NCI-H748 (cell line): ENCODE measurements around the gene NEDD4L.
"Not testable (repeated sequence)": the region's sequence is repeated elsewhere in the genome, so short reads cannot be mapped to it uniquely, and the experiment has no call there.

Source experiments
- DNase-seq: peaks from one replicate; lab custom pipeline; 2025; ENCODE audit not compliant: unreplicated experiment; lab: John Stamatoyannopoulos, UW

NEDD4L gene

GRCh38 chr18:58407649-58408407 is 363.8 kb downstream of the NEDD4L start:
- DNase-seq: no peak

DNA sequence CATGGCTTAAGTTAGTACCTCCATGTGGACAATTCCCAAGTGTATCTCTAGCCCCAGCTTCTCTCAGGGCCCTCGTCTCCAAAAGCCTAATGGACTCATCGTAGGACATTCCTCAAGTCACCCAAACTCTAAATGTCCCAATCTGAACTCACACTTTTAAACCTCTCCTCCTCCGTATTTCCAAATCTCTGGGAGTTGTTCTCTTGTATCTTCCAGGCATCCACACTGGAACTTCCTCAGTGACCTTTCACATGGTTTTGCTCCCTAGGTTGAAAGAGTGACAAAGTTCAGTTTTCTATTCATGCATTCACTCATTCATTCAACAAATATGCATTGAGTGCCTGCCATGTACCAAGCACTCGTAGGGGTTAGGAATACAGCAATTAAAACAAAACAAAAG is 364.6 kb downstream of the NEDD4L start:
- DNase-seq: no peak

DNA sequence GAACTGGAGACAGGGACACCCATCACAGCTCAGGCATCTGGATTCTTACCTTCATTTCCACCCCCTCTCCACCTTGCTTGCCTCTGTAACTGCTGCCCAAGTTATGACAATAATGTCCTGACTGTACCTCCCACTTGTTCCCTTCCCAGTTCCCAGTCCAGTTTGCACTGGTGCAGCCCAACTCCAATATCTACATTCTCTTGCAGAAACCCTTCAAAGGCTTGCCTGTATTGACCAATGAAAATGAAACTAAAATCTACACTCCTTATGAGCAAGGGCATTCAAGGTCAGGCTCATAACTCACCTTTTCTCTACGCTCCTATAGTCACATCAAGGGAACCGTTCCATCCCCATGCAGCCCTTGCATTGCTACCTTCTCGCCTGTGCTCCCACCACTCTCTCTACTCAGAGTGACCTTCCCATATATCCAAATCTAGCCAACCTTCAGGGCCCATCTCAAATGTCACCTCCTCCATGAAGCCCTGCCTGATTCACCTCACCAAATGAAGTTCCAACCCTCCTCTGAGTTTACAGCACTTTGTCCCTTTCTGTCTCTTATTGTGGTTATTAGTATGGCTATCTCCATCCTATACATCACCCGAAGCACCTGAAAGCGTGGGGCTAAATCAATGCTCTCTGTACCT is 365.9 kb downstream of the NEDD4L start:
- no peak for DNase-seq

DNA sequence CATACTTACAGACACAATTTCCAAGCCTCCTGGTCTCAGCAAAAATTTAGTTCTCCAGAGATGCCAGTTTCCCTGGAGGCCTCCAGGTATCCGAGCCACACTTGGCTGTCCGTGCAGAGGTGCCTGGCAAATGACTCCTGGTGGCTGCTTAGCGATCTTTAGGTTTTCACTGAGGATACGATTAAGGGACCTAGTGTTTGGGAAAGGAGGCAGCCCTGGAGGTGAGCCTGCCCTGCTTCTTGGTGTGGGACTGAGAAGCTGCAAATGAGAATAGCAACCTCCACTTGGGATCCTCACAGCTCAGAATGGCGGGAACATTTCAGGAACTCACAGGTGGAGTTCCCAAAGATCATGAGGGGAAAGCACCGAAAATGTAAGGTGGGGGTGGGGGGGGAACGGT is 367.3 kb downstream of the NEDD4L start:
- DNase-seq: no peak

- DNase-seq: peak; percentile 60
Measured at GRCh38 chr18:58412844-58413666, 369.0 kb downstream of the NEDD4L start.

- no peak for DNase-seq
Measured at GRCh38 chr18:58413667-58414628, 369.9 kb downstream of the NEDD4L start.

DNA sequence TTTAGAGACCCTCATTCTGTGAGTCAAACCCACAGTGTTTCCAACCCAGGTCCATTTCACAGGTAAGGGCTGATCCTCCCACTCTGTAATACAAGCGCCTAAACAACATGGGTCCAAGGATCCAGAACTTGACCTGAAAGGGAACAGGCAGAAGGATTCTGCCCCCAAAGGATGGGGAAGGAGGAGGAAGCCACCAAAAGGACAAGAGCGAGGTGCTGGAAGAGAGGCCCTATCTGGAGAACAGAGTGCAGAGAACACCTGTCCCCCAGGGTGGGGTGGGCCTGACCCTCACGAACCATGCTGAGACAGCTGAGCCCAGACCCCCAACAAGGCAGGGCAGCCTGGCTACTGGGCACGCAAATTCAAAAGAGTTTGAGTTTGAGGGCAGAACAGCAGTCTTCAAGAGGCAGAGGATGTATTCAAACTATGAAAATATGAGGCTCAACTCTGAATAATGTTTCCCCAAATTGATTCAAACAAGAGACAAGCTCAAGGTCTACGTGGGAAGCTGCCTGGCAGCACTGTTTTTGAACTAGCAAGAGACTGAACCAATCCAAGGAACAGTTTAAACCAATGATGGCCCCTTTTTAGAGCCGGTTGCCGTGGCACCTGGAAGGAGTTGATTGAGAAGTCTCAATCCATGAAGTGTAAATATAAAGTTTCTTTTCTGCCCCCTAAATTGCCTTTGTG is 372.1 kb downstream of the NEDD4L start:
- no peak for DNase-seq

DNA sequence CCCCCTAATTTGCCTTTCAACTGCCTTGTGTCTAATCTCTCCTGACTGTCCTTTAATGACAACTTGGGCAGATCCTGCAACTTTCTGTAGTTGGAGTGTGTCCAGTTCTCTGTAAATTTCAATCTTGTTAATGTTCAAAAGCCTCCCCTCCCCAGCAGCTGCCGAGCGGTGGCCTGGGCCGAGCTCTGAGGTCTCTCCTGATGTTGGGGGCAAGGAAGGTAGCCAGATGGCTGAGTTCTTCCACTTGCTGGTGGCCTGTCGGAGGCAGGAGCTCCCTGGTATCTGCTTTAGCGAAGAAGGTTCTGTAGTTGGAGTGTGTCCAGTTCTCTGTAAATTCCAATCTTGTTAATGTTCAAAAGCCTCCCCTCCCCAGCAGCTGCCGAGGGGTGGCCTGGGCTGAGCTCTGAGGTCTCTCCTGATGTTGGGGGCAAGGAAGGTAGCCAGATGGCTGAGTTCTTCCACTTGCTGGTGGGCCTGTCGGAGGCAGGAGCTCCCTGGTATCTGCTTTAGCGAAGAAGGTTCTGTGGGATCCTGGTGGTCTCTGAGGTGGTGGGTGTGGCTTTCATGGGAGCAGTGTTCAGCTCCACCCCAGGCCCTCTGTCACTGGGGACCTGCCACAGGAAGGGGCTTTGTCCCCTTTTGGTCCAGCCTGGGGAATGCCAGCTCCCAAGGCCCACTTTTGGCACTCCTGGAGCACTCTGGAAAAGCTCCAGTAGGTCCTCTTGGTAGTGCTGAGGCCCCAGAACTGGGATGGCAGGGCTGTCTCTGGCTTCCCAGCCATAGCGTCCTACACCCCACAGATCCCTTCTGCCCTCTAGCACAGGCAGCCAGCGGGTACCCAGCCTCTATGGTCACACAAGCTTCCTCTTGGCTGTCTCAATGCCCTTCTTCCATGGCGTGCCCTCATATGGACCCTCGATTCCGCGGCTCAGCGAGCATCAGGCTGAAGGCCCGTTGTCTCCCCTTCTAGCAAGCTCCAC is 373.0 kb downstream of the NEDD4L start:
- no peak for DNase-seq

DNA sequence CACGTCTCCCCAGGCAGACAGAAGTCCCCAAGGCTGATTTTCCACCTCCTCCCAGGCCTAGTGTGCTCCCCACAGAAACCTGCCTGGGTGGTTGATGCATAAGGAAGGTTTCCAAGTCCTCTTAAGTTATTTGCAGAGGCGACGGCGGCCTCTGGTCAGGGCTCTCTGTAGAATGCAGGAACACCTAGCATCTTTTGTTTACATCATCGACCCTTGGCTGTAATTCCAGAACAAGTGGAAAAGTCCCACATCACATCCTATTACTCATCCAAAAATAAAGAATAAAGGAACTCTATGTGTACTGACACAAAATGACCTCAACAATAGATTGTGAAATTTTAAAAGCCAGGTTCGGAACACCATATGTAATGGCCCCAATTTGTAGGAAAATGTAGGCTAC is 373.7 kb downstream of the NEDD4L start:
- DNase-seq: no peak

GRCh38 chr18:58418361-58418760 is 374.3 kb downstream of the NEDD4L start:
- no peak for DNase-seq

GRCh38 chr18:58419587-58420199 is 375.7 kb downstream of the NEDD4L start:
- no peak for DNase-seq

GRCh38 chr18:58426611-58427010 is 382.6 kb downstream of the NEDD4L start:
- no peak for DNase-seq

DNA sequence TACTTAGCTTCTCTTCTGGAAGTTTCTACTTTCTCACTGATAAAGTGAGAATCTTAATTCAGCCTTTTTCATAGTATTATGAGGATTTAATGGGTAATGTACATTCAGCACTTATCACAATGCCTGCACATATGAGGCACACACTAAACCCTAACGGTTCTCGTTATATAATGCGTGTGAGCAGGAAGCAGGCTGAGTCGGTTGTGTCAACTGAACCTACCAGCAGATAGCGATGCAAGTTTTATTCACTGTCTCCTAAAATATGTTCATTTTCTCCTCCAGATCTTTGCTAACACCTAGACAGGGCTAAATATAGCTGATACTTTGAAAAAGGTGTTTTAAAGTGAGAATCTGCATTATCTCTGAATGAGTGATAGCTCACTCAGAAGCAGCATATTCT is 383.3 kb downstream of the NEDD4L start:
- DNase-seq: no peak

GRCh38 chr18:58429442-58429841 is 385.4 kb downstream of the NEDD4L start:
- DNase-seq: no peak

GRCh38 chr18:58431215-58431614 is 387.2 kb downstream of the NEDD4L start:
- DNase-seq: no peak

DNA sequence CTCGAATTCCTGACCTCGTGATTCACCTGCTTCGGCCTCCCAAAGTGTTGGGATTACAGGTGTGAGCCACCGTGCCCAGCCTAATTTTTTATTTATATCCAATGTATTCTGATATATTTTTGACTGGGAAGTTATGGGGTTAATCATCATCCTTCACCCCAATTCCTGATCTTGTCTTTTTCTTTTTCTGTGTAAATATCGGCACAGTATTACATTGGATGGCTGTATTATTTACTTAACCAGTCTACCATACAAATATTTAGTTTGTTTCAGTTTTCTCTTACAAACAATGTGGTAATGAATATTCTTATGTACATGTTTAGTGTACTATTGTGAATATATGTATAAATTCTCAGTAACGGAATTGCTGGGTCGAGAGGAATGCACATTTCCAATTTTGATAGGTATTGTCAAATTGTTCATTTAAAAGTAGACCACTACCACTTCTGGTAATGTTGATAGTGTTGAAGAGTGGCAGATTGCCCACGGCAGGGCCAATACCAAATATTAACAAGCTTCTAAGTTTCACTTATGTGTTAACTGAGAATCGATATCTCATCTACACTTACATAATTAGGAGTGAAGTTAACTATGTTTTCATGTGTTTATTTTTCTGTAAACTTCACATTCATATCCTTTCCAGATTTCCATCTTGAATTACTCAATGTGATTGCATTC is 388.2 kb downstream of the NEDD4L start:
- DNase-seq: no peak

GRCh38 chr18:58435221-58436005 is 391.4 kb downstream of the NEDD4L start:
- not testable (repeated sequence) for DNase-seq
